ENCODE results near the gene SLC25A11. TPM values are rescaled to one million over a fixed set of nuclear protein-coding genes. Genes with fewer than 3 reads are reported as not detected.

The SLC25A11 gene
- total RNA-seq, 2 donors from 2014 or later: 73.1 to 116 TPM

GRCh38 chr17:4942760-4943508, 3.1 kb upstream of the SLC25A11 start:
- Histone ChIP-seq H3K4me1 (peaks cover 23% of the 10 kb centered on the region), H3K4me3 (no peak overlapping the region), H3K9ac (ENCODE audit: low read depth in 2 of 2, low read length in 2 of 2) (peak overlapping the region in 1 of 2 donors; percentile 3), H3K27me3 (no peaks in the 10 kb centered on the region), H3K27ac (no peak overlapping the region), H3K9me3 (no peaks in the 10 kb centered on the region), H3K36me3 (peaks cover 17% of the 10 kb centered on the region)
- intact Hi-C loops (cut with DNase I): no loop called here
- no peak for DNase-seq
- no peak for TF ChIP-seq CTCF (IDR thresholded peaks at IDR 0.05)

- DNase-seq: no peak
- Histone ChIP-seq H3K27ac (peak overlapping the region; percentile 98), H3K27me3 (no peaks in the 10 kb centered on the region), H3K4me3 (peak overlapping the region; percentile 70), H3K36me3 (peaks cover 19% of the 10 kb centered on the region), H3K9ac (ENCODE audit: low read depth in 2 of 2, low read length in 2 of 2) (peak overlapping the region; percentile 96 to 99), H3K9me3 (no peaks in the 10 kb centered on the region), H3K4me1 (peaks cover 21% of the 10 kb centered on the region)
- TF ChIP-seq CTCF (IDR thresholded peaks at IDR 0.05): no peak
- intact Hi-C loops (cut with DNase I): no loop called here
Observed at GRCh38 chr17:4941319-4941610, 1.4 kb upstream of the SLC25A11 start.

- DNase-seq: peak; percentile 42
- intact Hi-C loops (cut with DNase I): no loop called here
- no peaks in the 10 kb centered on the region for H3K9me3 ChIP-seq
- no peak for TF ChIP-seq CTCF (IDR thresholded peaks at IDR 0.05)
- peak overlapping the region; percentile 70 for H3K4me3 ChIP-seq
- no peaks in the 10 kb centered on the region for H3K27me3 ChIP-seq
- peaks cover 17% of the 10 kb centered on the region for H3K36me3 ChIP-seq
- peak overlapping the region; percentile 96 to 99 for H3K9ac ChIP-seq (ENCODE audit: low read depth in 2 of 2, low read length in 2 of 2)
- H3K27ac ChIP-seq: peak overlapping the region; percentile 98
- H3K4me1 ChIP-seq: peaks cover 16% of the 10 kb centered on the region
Observed at GRCh38 chr17:4940555-4941318, 891 bp upstream of the SLC25A11 start.

- Histone ChIP-seq H3K9ac (ENCODE audit: low read depth in 2 of 2, low read length in 2 of 2) (peak overlapping the region; percentile 96 to 99), H3K4me1 (peaks cover 11% of the 10 kb centered on the region), H3K27me3 (no peaks in the 10 kb centered on the region), H3K27ac (peak overlapping the region; percentile 98), H3K4me3 (peak overlapping the region; percentile 70), H3K9me3 (no peaks in the 10 kb centered on the region), H3K36me3 (peaks cover 17% of the 10 kb centered on the region)
- DNase-seq: no peak
- intact Hi-C loops (cut with DNase I): loop anchor here (5.0 kb wide), 1 partner anchor 58 kb away; the partner anchor contains the start of genes INCA1 and KIF1C
- no peak for TF ChIP-seq CTCF (IDR thresholded peaks at IDR 0.05)
Observed at GRCh38 chr17:4939546-4939795, 375 bp downstream of the SLC25A11 start.

GRCh38 chr17:4938688-4939545, 929 bp downstream of the SLC25A11 start:
- no peak for DNase-seq
- no peak for TF ChIP-seq CTCF (IDR thresholded peaks at IDR 0.05)
- Histone ChIP-seq H3K27ac (peak overlapping the region; percentile 98), H3K9ac (ENCODE audit: low read depth in 2 of 2, low read length in 2 of 2) (peak overlapping the region; percentile 96 to 99), H3K4me3 (peak overlapping the region; percentile 70), H3K27me3 (no peaks in the 10 kb centered on the region), H3K4me1 (peaks cover 11% of the 10 kb centered on the region), H3K36me3 (peaks cover 12% of the 10 kb centered on the region), H3K9me3 (no peaks in the 10 kb centered on the region)
- intact Hi-C loops (cut with DNase I): loop anchor here (5.0 kb wide), 1 partner anchor 58 kb away; the partner anchor contains the start of genes INCA1 and KIF1C
